Daoy (cell line): Measurements from ENCODE around the gene TMTC1. TPM values are rescaled to one million over a fixed set of nuclear protein-coding genes. Genes with fewer than 3 reads are reported as not detected.
A peak's percentile ranks its signal among the peaks of the same experiment; 100 is the strongest.

ENCODE experiments used
- DNase-seq: peaks from one replicate; pipeline ENCODE4 v3.0.0-alpha.2; 2015; ENCODE audit warnings: low read depth
- total RNA-seq: library from RNA; depleted of rRNA; stranded (reverse); fragments of >200 nt; shearing (Covaris generic); gene quantifications from 2 replicates; pipeline ENCODE4 v1.2.3, GENCODE V29; 2014

The TMTC1 gene
- total RNA-seq, 1 experiment from 2014 or later, result 4.3 TPM

DNA sequence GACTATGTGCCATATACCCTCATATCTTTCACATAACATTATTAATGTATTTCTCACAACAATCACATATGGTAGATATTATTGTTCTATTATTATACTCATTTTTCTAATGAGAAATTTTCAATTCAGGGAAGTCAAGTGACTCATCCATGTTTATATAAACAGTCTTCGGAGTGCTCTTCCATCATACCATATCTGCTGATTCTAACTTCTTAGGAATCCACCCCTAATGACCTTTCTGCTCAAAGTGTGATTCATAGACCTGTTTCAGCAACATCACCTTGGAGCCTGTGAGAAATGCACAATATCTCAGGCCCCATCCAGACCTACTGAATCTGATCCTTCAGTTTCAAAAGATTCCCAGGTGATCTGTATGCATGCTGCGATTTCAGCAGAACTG is 246.4 kb downstream of the TMTC1 start:
- no peak for DNase-seq

DNA sequence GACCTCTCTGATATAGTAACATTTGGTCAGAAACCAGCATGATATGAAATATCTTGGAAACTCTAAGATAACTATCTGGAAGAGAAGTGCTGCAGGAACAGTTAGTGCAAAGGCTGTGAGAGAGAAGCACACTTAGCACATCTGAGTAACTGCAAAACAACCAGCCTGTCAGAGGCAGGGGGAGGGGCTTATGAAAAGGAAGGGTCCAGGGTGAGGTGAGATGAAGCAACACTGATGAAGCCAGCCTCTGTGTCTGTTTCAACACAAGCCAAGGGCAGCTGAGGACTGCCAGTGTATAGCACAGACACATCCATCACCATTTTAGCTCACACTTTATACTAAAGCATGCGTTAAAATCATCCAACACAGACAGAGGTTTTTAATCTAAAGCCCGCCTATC is 248.8 kb downstream of the TMTC1 start:
- DNase-seq, result no peak

DNA sequence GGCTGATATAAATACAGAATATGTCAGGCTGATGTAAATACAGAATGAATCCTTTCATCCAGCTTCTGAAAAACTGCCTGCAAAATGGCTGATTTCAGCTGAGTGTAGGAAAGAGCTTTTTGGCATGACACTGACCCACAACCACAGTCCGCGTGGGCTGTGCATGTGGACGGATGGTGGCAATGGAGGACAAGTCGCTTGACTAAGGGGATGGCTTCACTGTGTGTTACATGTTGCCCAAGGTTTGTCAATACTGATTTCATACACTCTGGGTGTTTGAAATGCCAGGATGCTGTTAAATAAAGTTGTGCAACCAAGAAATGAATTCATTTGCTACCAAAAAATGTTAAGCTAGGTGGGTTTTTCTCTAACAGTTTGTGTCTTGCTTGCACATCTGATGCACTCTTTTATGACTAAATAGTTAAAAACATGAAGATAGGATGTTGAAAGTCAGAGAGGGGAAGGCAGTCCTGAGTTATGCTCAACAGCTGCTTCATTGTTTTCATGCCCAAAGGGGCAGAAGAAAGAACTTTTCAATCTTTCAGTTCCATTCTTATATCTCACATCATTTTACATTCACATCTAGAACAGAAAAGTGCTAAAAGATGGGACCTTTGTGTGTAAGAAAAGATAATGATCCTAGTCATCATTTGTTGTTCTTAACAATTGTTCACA is 249.8 kb downstream of the TMTC1 start:
- no peak for DNase-seq

DNA sequence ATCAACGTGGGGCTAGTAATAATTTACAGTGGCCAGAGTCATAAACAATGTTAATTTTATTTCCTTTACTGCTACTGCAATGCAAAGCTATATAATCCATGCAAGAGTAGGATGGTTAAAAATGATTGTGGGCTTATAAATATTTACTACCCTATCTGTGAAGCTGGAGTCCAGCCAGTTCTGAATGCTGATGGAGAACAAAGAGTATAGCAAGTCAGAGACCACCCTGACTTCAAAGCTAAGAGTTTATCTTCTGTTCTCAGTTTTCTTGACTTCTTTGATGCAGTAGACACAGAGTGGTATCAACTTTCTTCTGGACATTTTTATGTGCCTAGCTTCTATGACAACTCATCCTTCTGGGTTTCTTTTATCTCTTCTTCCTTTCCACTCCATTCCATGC is 252.3 kb downstream of the TMTC1 start:
- DNase-seq, result no peak

DNA sequence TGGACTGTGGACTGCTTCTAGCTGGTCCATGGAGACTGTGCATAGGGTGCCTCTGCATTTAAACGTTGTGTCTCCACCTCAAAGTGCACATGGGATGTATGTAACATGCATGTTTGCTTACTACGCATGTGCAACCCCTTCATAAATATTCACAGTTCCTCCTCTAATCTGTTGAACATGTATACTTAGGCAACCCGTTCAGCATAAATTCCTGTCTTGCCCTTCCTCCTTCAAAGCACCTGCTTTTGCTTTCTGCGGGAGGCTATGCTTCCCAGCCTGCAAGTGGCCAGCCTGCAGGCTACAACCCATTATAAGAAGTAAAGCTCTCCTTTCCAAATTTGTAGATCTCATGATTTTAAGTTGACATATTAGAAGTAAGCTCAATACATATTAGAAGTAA is 253.3 kb downstream of the TMTC1 start:
- DNase-seq, result no peak

DNA sequence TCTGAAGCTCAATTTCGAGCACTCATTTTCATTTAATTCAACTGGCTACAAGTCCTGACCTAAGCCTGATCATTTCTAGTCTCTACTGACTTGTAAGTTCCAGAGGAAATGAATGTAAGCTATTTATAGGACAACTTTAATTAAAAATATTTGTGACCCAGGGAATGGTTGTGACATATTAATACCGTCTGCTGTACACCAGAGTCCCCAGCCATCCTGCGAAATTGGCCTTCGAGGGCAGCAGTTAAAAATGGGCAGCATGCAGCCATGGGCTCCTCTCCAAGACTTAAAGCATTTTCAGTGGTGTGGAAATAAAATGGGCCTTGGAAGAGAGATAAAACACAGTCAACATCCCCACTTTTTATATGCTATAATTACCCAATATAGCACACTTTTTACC is 255.6 kb downstream of the TMTC1 start:
- DNase-seq, result no peak

DNA sequence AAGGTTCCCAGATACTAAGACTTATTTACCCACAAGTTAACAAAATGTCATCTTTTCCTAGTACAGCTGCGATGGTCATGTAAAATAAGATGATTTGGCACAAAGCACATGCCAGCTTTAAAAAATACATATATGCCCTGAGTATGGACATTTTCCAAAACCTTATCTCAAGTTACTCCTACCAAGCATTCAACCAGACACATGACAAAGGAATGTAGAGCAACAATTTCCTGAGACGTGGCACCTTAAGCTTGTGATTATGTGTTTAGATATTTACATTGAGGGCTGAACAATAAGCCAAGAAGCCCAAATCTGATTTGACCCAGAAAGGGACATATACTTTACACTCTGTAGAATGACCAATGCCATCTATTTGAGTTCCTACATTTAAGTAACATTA is 261.8 kb downstream of the TMTC1 start:
- DNase-seq, result no peak

DNA sequence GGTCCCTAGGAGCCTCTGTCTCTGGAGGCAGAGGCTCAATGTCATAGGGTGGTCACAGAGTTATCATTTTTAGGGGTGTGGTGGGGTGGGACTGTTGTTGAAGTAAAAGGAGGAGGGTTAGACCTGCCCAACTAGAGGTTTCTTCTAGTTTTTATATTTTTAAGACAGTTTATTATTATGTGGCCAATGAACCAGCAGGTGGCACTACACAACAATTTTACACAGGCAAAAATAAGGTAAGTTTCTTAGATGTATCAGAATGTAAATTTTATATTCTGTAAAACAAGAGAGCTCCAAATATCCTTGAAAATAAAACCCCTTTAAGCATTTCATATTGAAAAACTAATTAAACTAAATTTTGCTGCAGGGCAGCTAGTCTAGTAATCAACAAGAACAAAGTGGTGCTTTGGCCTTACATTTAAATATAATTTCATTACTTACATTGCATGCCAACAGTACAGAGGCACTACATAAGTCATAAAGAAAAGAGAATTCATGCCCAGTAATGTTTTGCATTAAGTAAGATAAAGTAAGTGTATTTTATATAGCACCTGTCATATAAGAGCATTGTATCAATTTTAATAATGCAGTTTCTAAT is 264.1 kb downstream of the TMTC1 start:
- DNase-seq, result peak; percentile 34

DNA sequence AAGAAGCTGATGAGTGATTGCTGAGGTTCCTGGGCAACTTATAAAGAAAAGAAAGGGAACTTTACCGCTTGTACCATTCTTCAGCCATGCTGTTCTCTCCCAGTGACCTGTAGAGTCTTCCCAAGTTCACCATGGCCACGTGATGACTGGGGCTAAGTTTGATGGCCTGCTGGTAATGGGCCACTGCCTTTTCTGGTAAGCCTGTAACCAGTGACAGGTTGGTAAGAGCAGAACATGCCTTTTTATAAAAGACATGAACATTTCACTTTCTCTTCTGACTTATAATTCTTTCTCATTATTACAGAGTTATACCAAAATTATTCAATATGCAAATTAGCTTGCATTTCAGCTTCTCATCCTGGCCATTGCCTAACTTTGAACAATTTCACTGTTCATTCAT is 265.3 kb downstream of the TMTC1 start:
- DNase-seq, result no peak

DNA sequence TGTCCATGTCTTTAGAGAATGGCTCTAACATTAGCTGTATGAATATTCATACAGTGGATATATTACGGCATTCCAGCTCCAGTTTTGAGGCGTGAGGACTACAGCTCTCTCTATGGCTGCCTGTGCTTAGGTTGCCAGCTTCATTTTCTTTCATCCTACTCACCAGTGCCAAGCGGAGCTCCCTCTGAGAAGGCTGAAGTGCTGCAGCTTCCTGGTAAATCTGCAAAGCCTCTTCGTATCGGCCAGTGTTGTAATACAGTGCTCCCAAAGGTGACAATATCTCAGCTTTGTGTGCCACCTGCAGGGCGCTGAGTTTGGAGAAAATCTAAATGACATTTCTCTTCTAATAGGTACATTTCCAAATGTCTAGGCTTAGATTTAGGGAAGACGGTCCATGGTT is 266.5 kb downstream of the TMTC1 start:
- no peak for DNase-seq

DNA sequence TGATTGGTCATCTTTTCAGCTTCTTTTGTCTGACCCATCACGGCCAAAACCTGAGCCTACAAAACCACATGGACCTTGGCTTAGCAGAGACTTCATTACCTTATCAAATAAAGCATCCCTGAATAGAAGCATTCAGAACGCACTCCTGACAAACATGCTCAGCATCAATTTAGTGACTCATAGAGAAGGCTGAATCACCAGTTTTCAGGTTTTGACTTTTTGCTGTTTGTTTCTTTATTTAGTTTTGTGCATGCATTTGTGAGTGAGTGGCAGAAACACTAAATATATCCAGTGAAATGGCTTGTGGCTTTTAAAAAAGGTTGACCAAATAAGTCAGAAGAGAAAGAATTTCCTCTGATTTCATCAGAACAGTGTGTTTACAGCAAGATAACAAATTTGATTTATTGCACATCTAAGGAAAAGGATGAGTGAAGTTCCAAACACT is 267.3 kb downstream of the TMTC1 start:
- no peak for DNase-seq

DNA sequence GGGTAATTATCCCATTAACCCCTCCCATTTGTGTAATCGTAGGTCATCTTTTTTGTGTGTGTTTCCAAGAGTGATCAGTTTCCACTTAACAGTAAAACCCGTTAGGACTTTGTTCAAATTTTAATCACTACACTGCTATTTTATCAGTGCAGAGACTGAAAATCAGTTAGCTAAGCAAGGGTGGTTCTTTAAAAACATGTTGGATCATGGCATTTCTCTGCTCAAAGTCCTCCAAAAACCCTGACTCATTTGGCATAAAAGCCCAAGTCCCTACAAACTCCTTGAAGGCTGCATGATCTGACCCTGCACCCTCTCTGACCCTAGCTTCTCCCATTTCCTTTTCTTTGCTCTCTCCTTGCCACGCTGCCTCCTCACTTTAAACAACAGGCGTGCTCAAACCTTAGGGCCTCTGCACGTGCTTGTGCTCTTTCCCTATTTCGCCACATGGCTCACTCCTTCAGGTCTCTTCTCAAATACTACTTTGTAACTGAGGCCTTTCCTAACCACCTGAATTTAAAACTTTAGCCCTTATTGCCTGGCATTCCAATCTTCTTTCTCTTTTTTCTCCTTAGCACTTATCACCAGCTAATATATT is 273.1 kb downstream of the TMTC1 start:
- no peak for DNase-seq

DNA sequence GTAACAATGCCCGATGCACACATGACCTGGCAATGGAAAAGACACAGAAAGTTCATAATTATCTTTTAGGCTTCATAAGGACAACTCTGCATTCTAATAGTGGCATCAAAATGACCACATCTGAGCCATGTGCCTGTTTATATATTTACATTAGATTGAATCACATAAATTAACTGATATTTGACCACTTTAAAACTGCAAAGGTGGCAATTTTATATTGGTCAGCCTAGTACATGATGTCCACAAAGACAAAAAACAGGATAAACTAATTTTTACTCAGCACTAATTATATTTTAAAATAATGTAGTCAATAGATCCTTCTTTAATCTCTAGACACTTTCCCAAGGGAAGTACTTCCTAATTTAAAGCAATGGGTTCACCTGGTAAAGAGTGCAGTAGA is 274.2 kb downstream of the TMTC1 start:
- DNase-seq, result no peak

DNA sequence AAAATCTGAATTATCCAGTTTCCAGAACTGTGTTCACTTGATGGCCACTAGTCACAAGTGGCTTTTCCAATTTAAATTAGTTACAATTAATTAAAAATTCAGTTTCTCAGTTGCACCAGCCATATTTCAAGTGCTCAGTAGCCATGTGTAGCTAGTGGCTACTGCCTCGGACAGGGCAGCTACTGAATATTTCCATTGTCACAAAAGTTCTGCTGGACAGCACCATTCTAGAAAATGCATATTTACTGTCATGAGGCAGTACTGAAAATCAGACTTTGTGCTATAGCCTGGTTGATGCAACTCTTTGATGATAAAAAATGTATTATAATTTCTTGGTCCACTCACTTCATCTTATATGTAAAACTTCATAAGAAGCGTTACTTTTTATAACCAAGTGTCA is 274.8 kb downstream of the TMTC1 start:
- DNase-seq, result no peak

DNA sequence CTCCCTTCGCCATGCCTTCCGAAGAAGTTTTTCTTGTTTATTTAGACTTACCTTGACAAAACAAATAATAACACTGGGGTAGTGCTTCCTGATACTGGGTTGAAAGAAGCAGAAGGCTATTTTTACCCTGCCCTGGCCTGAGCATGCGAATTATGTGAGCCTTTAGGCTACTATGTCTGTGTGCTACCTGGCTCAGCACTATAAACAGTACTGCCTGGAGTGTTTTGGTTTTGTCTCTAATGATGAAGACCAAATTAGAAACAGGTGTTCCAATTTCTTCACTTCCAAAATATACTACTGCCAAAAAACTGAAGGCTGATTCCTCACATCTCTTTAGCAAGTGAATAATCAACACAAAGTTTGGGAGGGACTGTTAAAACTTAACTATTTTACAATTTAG is 278.6 kb downstream of the TMTC1 start:
- no peak for DNase-seq

DNA sequence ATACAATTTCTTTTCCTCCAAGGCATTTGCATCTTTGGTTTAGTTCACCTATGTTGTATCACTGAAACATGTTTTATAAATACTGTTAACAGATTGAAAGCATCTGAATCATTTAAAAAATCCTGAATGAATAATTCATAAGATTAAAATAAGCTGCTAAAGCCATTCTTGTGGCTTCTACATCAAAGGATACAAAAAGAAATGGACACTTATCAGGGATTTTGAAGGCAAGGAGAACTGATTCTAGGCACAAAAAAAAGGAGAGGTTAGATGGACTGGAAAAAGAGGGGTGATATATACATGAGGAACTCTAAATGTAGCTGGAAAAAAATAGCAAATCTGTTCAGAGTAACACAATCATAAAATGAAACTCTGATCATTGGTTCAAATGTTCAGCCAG is 280.5 kb downstream of the TMTC1 start:
- no peak for DNase-seq

DNA sequence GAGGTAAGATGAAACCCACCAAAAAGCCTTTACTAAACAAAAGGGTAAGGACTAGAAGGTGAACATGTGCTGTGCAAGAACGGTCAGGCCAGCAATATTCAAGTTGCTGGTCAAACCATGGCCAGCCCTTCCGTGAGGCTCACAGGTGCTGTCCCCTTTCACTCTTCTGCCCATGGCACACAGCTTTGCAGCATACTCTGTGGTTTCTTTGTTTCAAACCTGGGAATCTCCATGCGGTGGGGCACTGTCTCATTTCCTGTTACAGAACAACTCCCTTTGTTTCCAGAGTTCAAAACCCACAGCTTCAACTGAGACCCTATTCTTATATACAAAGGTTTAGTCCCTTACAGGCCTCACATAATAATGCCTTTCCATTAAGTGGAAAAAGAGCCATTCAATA is 284.5 kb downstream of the TMTC1 start:
- DNase-seq, result no peak

DNA sequence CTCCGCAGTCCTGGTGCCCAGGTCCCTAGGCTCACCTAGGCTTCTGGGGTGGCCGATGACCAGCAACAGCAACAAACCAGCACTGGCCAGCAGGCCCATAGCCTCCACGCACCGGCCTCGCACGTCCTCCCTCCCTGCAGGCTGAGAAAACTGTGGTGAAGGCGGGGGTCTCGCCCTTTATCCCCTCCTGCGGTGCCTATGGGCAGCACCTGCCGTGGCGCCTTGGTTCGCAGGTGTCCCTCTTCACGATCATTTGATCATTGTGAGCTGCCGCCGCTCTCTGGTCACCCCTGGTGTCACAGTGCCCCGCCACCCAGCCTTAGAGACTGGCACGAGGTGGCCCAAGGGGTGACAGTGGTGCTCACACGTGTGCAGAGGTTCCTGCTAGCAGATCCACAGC is 286.2 kb downstream of the TMTC1 start, which contains the start of gene OVCH1:
Gene OVCH1 (minus strand): TSS at position 99 of the 400 bp plus-strand sequence. CDS start 0 bp downstream, at position 99.
- no peak for DNase-seq

DNA sequence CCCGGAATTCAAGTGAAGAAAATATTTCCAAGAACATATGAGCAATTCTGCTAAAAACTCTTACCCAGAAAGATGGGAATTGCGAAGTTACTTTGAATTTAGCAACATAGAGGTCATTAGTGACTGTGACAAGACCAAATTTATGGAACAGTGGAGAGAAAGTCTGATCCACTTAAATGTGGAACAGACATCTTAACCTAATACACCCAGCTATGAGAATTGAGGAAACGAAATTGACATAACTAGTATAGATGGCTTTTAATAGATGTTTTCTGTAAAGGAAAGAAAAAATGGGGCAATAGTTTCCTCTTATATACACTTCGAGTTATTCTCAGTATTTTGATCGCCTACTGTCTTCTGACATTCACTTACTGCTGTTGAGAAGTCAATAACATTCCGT is 290.9 kb downstream of the TMTC1 start:
- no peak for DNase-seq

DNA sequence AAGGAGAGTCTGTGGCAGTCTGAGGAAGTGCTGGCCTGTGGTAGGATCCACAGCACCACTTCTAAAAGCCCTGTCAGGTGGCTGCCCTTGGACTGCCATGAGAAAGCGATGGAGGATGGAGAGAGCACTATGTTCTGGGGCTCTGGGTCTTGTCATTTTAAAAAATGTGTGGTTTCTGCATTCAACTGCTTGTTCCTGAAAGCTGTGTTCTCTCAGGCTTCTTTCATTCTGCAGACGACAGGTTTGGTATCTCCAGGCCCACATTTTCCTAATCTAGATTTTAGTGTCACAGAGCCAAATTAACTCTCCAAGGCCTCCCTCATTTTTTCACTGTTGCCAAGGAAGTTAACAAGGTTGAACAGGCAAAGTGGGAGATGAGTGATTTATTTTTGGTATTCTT is 296.8 kb downstream of the TMTC1 start:
- DNase-seq, result no peak

DNA sequence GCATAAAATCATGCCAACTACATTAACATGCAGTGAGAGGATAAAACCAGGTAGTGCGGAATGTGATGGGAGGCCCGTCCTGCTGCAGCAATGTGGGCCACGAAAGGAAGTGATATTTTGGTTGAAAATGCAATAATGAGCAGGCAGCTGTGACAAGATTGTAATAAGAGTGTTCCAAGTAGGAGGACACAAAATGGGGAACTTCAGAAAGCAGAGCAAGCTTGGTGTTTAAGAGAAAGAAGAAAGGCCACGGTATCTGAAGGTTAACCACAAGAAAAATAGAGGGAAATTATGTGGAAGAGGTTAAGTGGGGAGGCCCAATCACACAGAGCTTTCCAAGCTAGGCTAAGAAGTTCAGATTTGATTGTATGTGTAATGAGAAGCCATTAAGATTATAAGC is 320.5 kb downstream of the TMTC1 start:
- DNase-seq, result no peak

DNA sequence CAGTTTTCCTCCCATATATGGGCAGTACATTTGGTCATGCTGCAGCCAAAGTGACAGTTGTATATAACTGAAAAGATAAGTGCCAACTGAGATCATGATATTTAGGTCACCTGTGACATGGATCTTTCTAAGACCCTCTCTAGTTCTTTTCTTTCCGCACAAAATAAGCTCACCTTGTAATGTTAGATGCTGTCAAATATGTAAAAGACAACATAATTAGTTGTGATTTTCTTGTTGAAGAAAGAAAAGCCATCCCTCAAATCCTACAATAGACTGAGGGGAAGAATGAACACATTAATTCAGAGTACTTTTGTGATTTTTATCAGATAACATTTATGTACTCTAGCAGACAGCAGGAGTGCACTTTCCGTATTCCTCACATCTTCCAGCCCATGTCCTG is 323.7 kb downstream of the TMTC1 start:
- DNase-seq, result no peak

DNA sequence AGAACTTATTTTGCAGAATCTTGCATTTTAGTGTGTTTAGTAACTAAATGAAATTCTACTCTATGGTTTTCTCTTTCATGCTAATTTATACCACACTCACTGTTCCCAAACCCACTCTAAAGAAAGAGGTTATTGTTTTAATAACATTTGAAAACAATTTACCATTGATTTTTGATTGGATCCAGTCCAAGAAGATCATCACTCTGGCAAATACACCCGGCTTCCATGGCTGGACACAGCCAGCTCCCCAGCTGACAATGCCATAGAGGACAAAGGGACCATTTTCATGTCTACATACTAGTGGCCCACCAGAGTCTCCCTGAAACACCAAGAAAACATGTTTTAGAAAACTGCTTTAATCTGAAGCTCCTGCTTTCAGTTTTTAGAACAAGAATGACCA is 328.7 kb downstream of the TMTC1 start:
- no peak for DNase-seq

DNA sequence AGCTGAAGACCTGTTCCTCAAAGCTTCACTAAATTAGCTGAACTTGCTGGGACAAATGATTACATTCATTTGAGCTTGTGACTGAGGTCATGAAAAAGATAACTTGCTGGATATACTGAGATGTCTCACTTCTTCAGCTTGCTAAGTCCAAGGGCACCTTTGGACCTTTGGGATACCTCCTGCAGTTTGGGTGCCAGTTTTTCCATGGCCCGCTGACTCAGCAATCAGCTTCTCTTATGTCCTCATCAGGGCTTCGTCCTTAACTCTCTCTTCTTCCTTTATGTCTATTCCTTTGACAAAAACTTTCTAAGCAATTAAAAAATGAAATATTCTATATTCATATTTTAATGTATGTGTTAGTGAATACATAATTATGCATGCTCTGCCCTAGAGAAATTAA is 331.9 kb downstream of the TMTC1 start:
- DNase-seq, result no peak
